Activated CD8-positive, alpha-beta T cell treated with anti-CD3 and anti-CD28 coated beads for 36 hours (primary cell): Measurements from ENCODE around the gene OGFOD2. TPM values are rescaled to one million over a fixed set of nuclear protein-coding genes. Genes with fewer than 3 reads are reported as not detected.

Experiments
- ATAC-seq: fragments of 200-7000 bp; cut with Tn5 transposase; one replicate; pipeline ENCODE4 v1.10.0; 2021; ENCODE audit warnings: mild to moderate bottlenecking, moderate library complexity
- CTCF ChIA-PET: fragments of 350-600 bp; sonication (Branson Sonifier 250); formaldehyde crosslinking; loops from one replicate; lab custom pipeline; 2021; ENCODE audit warnings: antibody characterized with exemption; lab: Charles Lee
- POLR2A ChIA-PET: fragments of 350-600 bp; sonication (Branson Sonifier 250); formaldehyde crosslinking; loops from one replicate; lab custom pipeline; 2021; ENCODE audit warnings: antibody characterized with exemption; lab: Charles Lee
- DNase-seq: peaks from one replicate; pipeline ENCODE4 v3.0.0-alpha.2; 2020
- H3K27ac Mint-ChIP-seq: one replicate; pipeline ENCODE4 v1.8.0; 2021; ENCODE audit warnings: mild to moderate bottlenecking, mixed read lengths
- H3K27me3 Mint-ChIP-seq: one replicate; pipeline ENCODE4 v1.8.0; 2021; ENCODE audit warnings: mixed read lengths
- H3K36me3 Mint-ChIP-seq: one replicate; pipeline ENCODE4 v1.8.0; 2021; ENCODE audit warnings: low read depth, mixed read lengths
- H3K4me1 Mint-ChIP-seq: one replicate; pipeline ENCODE4 v1.8.0; 2021; ENCODE audit warnings: low read depth, mixed read lengths
- H3K4me3 Mint-ChIP-seq: one replicate; pipeline ENCODE4 v1.8.0; 2021; ENCODE audit warnings: mild to moderate bottlenecking, moderate library complexity, mixed read lengths
- H3K9me3 Mint-ChIP-seq: one replicate; pipeline ENCODE4 v1.8.0; 2021; ENCODE audit warnings: mixed read lengths
- intact Hi-C: fragments of 100-400 bp; cut with micrococcal nuclease; formaldehyde crosslinking; loops from one replicate; pipeline ENCODE4 v1.10.0; 2022
- total RNA-seq, 2 experiments: library from RNA; stranded (reverse); gene quantifications; one replicate each; pipeline ENCODE4 v1.2.3, GENCODE V29; 2021
- TF ChIP-seq, protein P1 (sequence below): fragments of 200-600 bp; IDR thresholded peaks from one replicate; pipeline ENCODE4 v1.8.0; 2022; ENCODE audit warnings: antibody characterized with exemption, mild to moderate bottlenecking

The OGFOD2 gene
- total RNA-seq, 2 experiments from 2014 or later, result 27.1 to 31.5 TPM

DNA sequence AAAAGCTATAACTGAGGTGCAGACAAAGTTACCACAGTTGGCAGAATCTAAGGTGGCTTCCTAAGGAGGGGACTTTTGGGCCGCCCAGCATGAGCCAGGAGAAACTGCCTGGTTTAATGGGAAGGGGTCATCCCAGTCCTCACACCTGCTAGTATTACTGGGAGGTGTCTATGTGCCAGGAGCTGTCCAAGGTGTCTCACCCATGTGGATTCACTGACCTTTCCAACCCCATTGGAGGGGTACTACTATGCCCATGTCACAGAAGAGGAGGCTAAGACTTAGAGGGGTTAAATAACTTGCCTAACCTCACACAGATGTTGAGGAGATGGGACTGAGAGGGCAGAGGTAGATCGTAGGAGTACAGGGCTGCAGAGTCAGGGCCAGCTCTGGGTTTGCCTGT, 19.0 kb upstream of the OGFOD2 start:
- ChIA-PET POLR2A (interaction anchor here (1.0 kb wide), 1 partner anchor 98 kb away, joined by 3 read pairs; no protein-coding TSS in a partner anchor), CTCF (interaction anchor here (0.8 to 3.4 kb wide), 5 partner anchors 34 to 162 kb away, joined by 3 to 30 read pairs (median 4); no protein-coding TSS in a partner anchor)
- Mint-ChIP-seq H3K9me3 (no peaks in the 10 kb centered on the region), H3K27ac (no peak overlapping the region), H3K4me1 (peaks cover 7% of the 10 kb centered on the region), H3K36me3 (no peaks in the 10 kb centered on the region), H3K4me3 (no peak overlapping the region), H3K27me3 (no peaks in the 10 kb centered on the region)
- TF ChIP-seq, protein P1, sequence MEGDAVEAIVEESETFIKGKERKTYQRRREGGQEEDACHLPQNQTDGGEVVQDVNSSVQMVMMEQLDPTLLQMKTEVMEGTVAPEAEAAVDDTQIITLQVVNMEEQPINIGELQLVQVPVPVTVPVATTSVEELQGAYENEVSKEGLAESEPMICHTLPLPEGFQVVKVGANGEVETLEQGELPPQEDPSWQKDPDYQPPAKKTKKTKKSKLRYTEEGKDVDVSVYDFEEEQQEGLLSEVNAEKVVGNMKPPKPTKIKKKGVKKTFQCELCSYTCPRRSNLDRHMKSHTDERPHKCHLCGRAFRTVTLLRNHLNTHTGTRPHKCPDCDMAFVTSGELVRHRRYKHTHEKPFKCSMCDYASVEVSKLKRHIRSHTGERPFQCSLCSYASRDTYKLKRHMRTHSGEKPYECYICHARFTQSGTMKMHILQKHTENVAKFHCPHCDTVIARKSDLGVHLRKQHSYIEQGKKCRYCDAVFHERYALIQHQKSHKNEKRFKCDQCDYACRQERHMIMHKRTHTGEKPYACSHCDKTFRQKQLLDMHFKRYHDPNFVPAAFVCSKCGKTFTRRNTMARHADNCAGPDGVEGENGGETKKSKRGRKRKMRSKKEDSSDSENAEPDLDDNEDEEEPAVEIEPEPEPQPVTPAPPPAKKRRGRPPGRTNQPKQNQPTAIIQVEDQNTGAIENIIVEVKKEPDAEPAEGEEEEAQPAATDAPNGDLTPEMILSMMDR, result no peak
- ATAC-seq, result no peak
- intact Hi-C loops, result loop anchor here (2.0 kb wide), 1 partner anchor 97 kb away; no protein-coding TSS in a partner anchor
- DNase-seq, result no peak

DNA sequence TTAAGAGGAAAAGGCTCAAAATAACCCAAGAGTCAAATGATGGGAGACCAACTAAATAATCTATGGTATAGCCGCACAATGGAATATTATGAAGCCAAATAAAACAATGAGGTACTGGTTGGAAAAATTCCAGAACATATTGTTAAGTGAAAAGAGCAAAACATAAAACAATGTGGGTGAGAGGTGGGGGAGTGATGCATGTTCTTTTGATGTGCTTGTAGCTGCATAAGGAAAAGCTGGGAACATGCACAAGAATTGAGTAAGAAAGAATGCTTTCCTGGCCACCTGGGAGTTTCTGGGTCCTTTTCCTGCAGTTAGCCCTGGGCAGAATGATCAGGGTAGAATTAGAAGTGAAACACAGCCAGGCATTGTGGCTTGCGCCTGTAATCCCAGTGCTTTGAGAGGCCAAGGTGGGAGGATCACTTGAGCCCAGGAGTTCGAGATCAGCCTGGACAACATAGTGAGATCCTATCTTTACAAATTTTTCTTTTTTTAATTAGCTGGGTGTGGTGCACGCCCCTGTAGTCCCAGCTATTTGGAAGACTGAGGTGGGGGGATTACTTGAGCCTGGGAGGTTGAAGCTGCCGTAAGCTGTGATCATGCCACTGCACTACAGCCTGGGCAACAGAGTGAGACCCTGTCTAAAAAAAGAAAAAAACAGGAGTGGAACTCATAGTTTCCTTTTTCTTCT, 16.7 kb upstream of the OGFOD2 start:
- Mint-ChIP-seq H3K27ac (no peak overlapping the region), H3K4me1 (no peaks in the 10 kb centered on the region), H3K9me3 (no peaks in the 10 kb centered on the region), H3K36me3 (no peaks in the 10 kb centered on the region), H3K27me3 (no peaks in the 10 kb centered on the region), H3K4me3 (no peak overlapping the region)
- POLR2A ChIA-PET, result no interaction called here
- intact Hi-C loops, result no loop called here
- no peak for DNase-seq
- CTCF ChIA-PET, result interaction anchor here (1.8 kb wide), 1 partner anchor 11 kb away, joined by 4 read pairs; no protein-coding TSS in a partner anchor
- no peak for ATAC-seq
- TF ChIP-seq, protein P1, result no peak

DNA sequence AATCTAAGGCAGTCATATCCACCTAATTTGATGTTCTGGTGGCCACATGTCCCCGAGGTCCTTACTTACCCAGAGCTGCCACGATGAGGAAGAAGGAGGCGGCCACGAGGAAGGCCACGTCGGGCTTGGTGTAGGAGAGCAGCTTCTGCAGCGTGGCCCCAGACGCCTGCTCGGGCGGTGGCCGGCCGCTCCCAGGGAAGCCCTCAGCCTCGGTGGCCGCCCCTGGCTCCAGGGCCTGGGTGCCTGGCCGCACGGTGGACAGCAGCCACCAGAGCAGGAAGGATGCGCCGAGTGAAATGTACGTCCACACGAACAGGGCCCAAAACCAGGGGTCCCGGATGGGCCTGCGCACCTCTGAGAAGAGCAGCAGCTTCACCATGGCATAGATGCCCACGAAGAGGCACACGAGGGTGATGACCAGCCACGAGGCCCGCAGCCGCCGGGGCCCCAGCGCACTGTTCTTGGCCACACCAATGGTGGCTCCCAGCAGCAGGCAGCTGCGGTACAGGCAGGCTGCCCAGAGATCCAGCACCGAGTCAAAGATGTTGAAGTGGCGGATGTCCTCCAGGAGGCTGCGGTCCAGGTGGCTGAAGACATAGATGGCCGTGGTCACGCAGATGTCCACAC, 15.4 kb upstream of the OGFOD2 start:
- Mint-ChIP-seq H3K4me1 (no peaks in the 10 kb centered on the region), H3K9me3 (no peaks in the 10 kb centered on the region), H3K27me3 (no peaks in the 10 kb centered on the region), H3K27ac (no peak overlapping the region), H3K36me3 (no peaks in the 10 kb centered on the region), H3K4me3 (no peak overlapping the region)
- CTCF ChIA-PET, result interaction anchor here (1.4 to 1.8 kb wide), 2 partner anchors 13 to 99 kb away, joined by 4 read pairs; no protein-coding TSS in a partner anchor
- POLR2A ChIA-PET, result no interaction called here
- intact Hi-C loops, result no loop called here
- TF ChIP-seq, protein P1, result no peak
- no peak for ATAC-seq
- DNase-seq, result no peak

DNA sequence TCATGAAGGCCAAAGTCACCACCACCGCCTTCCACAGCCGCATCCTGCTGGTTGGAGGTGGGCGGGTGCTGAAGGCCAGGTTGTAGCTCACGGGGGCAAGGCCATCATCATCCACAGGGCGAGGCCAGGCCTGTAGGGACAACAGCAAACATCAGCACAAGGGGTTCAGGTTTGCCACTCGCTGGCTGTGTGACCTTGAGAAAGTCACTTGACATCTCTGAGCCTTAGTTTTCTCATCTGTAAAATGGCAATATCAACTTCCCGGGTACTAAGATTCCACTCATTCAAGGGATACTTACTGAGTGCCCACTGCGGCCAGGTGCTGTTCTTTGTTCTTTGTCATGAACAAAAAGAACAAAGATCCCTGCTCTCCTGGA, 14.9 kb upstream of the OGFOD2 start:
- intact Hi-C loops, result no loop called here
- no peak for ATAC-seq
- CTCF ChIA-PET, result interaction anchor here (1.4 kb wide), 2 partner anchors 99 to 167 kb away, joined by 3 to 4 read pairs; no protein-coding TSS in a partner anchor
- Mint-ChIP-seq H3K36me3 (no peaks in the 10 kb centered on the region), H3K4me3 (no peak overlapping the region), H3K27me3 (no peaks in the 10 kb centered on the region), H3K9me3 (no peaks in the 10 kb centered on the region), H3K4me1 (no peaks in the 10 kb centered on the region), H3K27ac (no peak overlapping the region)
- TF ChIP-seq, protein P1, result no peak
- POLR2A ChIA-PET, result no interaction called here
- DNase-seq, result no peak
